Gastrocnemius medialis (tissue), 4 donors: ENCODE measurements around the gene PTPRN2. TPM values are rescaled to one million over a fixed set of nuclear protein-coding genes. Genes with fewer than 3 reads are reported as not detected.

ENCODE experiments used
- ATAC-seq, 2 donors: fragments of 150-250 bp; one replicate each; pipeline ENCODE4 v1.9.1; 2016
- DNase-seq, 2 donors: peaks; one replicate each; pipeline ENCODE4 v3.0.0-alpha.2; 2019
- H3K27ac ChIP-seq, 4 donors: fragments of 200-600 bp; sonication (generic); 1 replicate in 1 of 4; 2 replicates in 3 of 4; pipeline ENCODE4 v1.5.1; 2016 to 2018; ENCODE audit warnings: mild to moderate bottlenecking in 2 of 4, moderate library complexity in 1 of 4
- H3K27me3 ChIP-seq, 3 donors: fragments of 200-600 bp; sonication (generic) in 2 of 3; 1 replicate in 1 of 3; 2 replicates in 2 of 3; pipeline versions ENCODE4 v1.5.1 to v1.6.0; 2016 to 2019; ENCODE audit warnings: mild to moderate bottlenecking in 1 of 3, moderate library complexity in 1 of 3
- H3K36me3 ChIP-seq, 2 donors: fragments of 200-600 bp; sonication (generic) in 1 of 2; one replicate each; pipeline ENCODE4 v1.5.1; 2017 to 2018
- H3K4me1 ChIP-seq, 2 donors: fragments of 200-600 bp; sonication (generic) in 1 of 2; one replicate each; pipeline ENCODE4 v1.5.1; 2016 to 2017; ENCODE audit warnings: mild to moderate bottlenecking in 2 of 2
- H3K4me3 ChIP-seq, 4 donors: fragments of 200-600 bp; sonication (generic) in 3 of 4; 1 replicate in 1 of 4; 2 replicates in 3 of 4; pipeline ENCODE4 v1.5.1; 2016 to 2019; ENCODE audit warnings: mild to moderate bottlenecking in 2 of 4
- H3K9me3 ChIP-seq, 3 donors: fragments of 200-600 bp; sonication (generic) in 2 of 3; 1 replicate in 1 of 3; 2 replicates in 2 of 3; pipeline ENCODE4 v1.5.1; 2016 to 2019
- POLR2A ChIP-seq, 2 donors: fragments of 450-650 bp; IDR thresholded peaks; one replicate each; pipeline ENCODE4 v1.6.1; 2017; ENCODE audit warnings: antibody characterized with exemption in 2 of 2, mild to moderate bottlenecking in 2 of 2, moderate library complexity in 2 of 2
- in situ Hi-C, 4 donors: fragments of 200-750 bp; cut with MboI; loops; one replicate each; pipeline versions ENCODE4 v1.15.0 to v1.8.0; 2017; ENCODE audit warnings: low sequenced_read_pairs in 4 of 4
- intact Hi-C: fragments of 100-400 bp; cut with DNase I; formaldehyde crosslinking; loops from one replicate; pipeline ENCODE4 v1.15.1; 2023; ENCODE audit warnings: low total_unique reads
- total RNA-seq, 4 donors: library from RNA; depleted of rRNA; stranded (reverse); fragments of >200 nt; gene quantifications; one replicate each; pipeline versions ENCODE4 v1.1.0 to v1.2.3, GENCODE V29; 2016
- TF ChIP-seq, protein P1 (sequence below), 5 experiments: fragments of 450-650 bp in 3 of 5; fragments of 200-600 bp in 2 of 5; sonication (generic) in 2 of 5; IDR thresholded peaks in 4 of 5; conservative IDR thresholded peaks in 1 of 5; 1 replicate in 4 of 5; 2 replicates in 1 of 5; pipeline ENCODE4 v1.5.1; 2016 to 2019; ENCODE audit warnings: antibody characterized with exemption in 5 of 5, mild to moderate bottlenecking in 3 of 5, moderate library complexity in 3 of 5

Gene PTPRN2
- total RNA-seq, 4 donors from 2014 or later, result 0.66 to 0.85 (median 0.81) TPM

DNA sequence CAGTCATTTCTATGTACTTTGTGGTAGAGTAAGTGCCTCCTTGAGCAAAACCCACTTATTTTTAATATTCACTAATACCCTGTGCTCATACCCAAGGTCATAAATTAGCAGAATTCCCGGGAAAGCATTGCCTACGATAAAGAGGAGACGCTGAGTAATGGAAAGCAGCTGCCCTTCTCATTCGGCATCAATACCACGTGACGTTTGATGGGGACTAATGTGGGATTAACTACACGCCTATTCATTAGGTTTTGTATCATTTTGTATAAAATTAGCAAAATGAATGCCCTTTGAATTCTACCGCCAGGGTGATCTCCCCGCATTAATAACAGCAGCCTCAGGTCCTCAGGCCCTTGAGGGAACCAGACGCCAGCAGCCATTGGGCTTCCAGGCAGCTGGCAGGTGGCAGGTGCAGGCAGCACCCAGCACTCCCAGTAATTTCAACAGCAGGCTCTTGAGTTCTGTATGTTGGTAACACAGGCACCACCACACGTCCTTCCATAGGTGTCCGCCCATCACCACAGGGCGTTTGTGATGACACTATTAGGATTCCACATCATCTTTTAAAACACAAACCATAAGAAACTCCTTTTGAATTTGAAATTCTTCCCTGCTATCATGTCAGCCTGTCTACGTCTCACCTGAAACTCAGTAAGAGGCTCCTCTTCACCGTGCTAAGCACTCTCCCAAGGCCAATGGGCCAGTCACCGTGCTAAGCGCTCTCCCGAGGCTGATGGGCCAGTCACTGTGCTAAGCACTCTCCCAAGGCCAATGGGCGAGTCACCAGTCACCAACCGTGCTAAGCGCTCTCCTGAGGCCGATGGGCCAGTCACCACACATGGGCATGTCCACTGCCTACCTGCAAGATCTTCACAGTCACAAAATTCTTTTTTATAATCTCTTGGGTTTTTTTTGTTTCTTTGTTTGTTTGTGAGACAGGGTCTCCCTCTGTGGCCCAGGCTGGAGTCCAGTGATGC is 509.4 kb downstream of the PTPRN2 start:
- no peak overlapping the region for H3K27ac ChIP-seq
- H3K27me3 ChIP-seq, result no peaks in the 10 kb centered on the region
- intact Hi-C loops (no loop called here), in situ Hi-C loops (no loop called here)
- DNase-seq, result no peak
- TF ChIP-seq, protein P1, sequence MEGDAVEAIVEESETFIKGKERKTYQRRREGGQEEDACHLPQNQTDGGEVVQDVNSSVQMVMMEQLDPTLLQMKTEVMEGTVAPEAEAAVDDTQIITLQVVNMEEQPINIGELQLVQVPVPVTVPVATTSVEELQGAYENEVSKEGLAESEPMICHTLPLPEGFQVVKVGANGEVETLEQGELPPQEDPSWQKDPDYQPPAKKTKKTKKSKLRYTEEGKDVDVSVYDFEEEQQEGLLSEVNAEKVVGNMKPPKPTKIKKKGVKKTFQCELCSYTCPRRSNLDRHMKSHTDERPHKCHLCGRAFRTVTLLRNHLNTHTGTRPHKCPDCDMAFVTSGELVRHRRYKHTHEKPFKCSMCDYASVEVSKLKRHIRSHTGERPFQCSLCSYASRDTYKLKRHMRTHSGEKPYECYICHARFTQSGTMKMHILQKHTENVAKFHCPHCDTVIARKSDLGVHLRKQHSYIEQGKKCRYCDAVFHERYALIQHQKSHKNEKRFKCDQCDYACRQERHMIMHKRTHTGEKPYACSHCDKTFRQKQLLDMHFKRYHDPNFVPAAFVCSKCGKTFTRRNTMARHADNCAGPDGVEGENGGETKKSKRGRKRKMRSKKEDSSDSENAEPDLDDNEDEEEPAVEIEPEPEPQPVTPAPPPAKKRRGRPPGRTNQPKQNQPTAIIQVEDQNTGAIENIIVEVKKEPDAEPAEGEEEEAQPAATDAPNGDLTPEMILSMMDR (IDR thresholded peaks at IDR 0.05 in 4 of 5, conservative IDR thresholded peaks at IDR 0.05 in 1 of 5), result no peak
- TF ChIP-seq POLR2A (IDR thresholded peaks at IDR 0.05), result no peak
- no peaks in the 10 kb centered on the region for H3K36me3 ChIP-seq
- no peak for ATAC-seq
- H3K9me3 ChIP-seq, result no peaks in the 10 kb centered on the region
- no peak overlapping the region for H3K4me3 ChIP-seq
- H3K4me1 ChIP-seq, result no peaks in the 10 kb centered on the region

- H3K4me3 ChIP-seq, result no peak overlapping the region
- in situ Hi-C loops, result no loop called here
- no peak overlapping the region for H3K27ac ChIP-seq
- H3K9me3 ChIP-seq, result no peaks in the 10 kb centered on the region
- intact Hi-C loops, result no loop called here
- TF ChIP-seq, protein P1 (IDR thresholded peaks at IDR 0.05 in 4 of 5, conservative IDR thresholded peaks at IDR 0.05 in 1 of 5), result no peak
- TF ChIP-seq POLR2A (IDR thresholded peaks at IDR 0.05), result no peak
- no peaks in the 10 kb centered on the region for H3K4me1 ChIP-seq
- H3K36me3 ChIP-seq, result no peaks in the 10 kb centered on the region
- ATAC-seq (no peak), DNase-seq (no peak)
- H3K27me3 ChIP-seq, result no peaks in the 10 kb centered on the region
These were observed 510.3 kb downstream of the PTPRN2 start for GRCh38 chr7:158077151-158077840.

DNA sequence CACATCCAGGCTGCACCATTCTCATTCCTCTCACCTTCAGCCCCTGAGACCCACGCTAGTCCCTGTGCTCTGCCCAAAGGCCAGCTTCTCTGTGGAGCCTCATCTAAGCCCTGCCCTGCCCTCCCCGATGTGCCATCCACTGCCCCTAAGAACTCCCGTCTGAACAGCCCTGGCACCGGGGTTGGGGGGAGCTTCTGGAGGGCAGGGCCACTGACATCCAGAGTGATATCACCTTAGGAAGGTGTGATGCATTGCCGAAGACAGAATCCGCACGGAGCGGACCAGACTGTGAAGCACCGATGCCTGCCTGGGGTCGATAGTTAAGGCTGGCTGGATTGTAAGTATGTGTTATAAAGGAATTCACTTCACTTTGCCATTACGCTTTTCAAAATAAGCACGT is 511.0 kb downstream of the PTPRN2 start:
- Histone ChIP-seq H3K27me3 (no peaks in the 10 kb centered on the region), H3K4me1 (no peaks in the 10 kb centered on the region), H3K36me3 (no peaks in the 10 kb centered on the region), H3K27ac (no peak overlapping the region), H3K9me3 (no peaks in the 10 kb centered on the region), H3K4me3 (no peak overlapping the region)
- intact Hi-C loops (no loop called here), in situ Hi-C loops (no loop called here)
- DNase-seq (no peak), ATAC-seq (no peak)
- no peak for TF ChIP-seq POLR2A (IDR thresholded peaks at IDR 0.05)
- TF ChIP-seq, protein P1 (IDR thresholded peaks at IDR 0.05 in 4 of 5, conservative IDR thresholded peaks at IDR 0.05 in 1 of 5), result no peak

GRCh38 chr7:158076215-158076614 is 511.4 kb downstream of the PTPRN2 start:
- no peak for ATAC-seq
- DNase-seq, result no peak
- no peak for TF ChIP-seq POLR2A (IDR thresholded peaks at IDR 0.05)
- TF ChIP-seq, protein P1 (IDR thresholded peaks at IDR 0.05 in 4 of 5, conservative IDR thresholded peaks at IDR 0.05 in 1 of 5), result no peak
- Histone ChIP-seq H3K36me3 (no peaks in the 10 kb centered on the region), H3K27ac (no peak overlapping the region), H3K4me3 (no peak overlapping the region), H3K9me3 (no peaks in the 10 kb centered on the region), H3K4me1 (no peaks in the 10 kb centered on the region), H3K27me3 (no peaks in the 10 kb centered on the region)
- intact Hi-C loops, result no loop called here
- in situ Hi-C loops, result no loop called here
